GM19452 (cell line): Measurements from ENCODE around the gene PNLIPRP1.

ENCODE experiments used
- ATAC-seq: cut with Tn5 transposase; IDR thresholded peaks from one replicate; pipeline ENCODE4 v1.9.1; 2021; ENCODE audit not compliant: unreplicated experiment

PNLIPRP1 gene

DNA sequence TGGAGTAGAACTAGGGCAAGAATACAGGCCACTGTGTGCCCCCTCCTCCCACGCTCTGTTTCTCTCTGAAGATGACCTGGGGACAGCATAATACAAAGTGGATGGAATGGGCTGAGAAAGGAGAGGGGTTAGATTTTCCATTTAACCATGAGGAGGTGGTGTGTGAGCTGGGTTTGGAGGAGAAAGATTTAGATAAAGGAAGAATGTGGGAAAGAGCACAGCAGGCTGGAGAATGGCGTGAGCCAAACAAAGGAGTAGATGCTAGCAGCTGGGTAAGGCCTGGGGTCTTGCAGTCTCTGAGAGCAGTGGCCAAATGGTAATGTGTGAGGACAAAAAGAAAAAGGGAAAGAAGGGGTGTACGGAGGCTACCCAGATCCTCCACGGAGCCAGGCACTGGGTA is 38.6 kb downstream of the PNLIPRP1 start:
- ATAC-seq = no peak

- no peak for ATAC-seq
Observed at GRCh38 chr10:116630020-116630419, 39.3 kb downstream of the PNLIPRP1 start.

DNA sequence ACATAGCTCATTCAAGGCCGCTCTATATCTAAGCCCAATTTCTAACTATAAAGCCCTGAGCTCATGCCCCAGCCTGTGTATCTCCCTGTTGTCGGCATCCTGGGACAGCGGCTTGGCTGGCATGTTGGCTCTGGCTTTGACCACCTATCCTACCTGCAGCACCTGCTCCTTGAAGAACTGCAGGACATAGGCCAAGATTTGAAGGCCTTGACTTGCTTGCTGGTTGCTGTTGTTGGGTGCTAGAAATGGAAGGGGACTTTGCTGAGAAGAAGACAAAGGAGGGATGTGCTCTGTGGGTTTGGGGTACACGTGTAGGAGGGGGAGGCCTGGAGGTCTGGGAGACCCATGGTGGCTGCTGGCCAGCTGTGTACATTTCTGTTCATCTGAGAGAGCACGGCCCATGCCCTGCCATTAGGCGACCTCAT is 41.1 kb downstream of the PNLIPRP1 start:
- no peak for ATAC-seq

- ATAC-seq = no peak
Observed at GRCh38 chr10:116632596-116633215, 41.9 kb downstream of the PNLIPRP1 start.

- ATAC-seq = no peak
Observed at GRCh38 chr10:116633216-116633600, 42.4 kb downstream of the PNLIPRP1 start.

- no peak for ATAC-seq
Observed at GRCh38 chr10:116634126-116634975, 43.6 kb downstream of the PNLIPRP1 start.

- no peak for ATAC-seq
Observed at GRCh38 chr10:116636385-116636784, 45.6 kb downstream of the PNLIPRP1 start.

GRCh38 chr10:116636976-116637375 is 46.2 kb downstream of the PNLIPRP1 start:
- no peak for ATAC-seq

- ATAC-seq = no peak
Observed at GRCh38 chr10:116637830-116638229, 47.1 kb downstream of the PNLIPRP1 start.

GRCh38 chr10:116646502-116646901 is 55.7 kb downstream of the PNLIPRP1 start:
- no peak for ATAC-seq

DNA sequence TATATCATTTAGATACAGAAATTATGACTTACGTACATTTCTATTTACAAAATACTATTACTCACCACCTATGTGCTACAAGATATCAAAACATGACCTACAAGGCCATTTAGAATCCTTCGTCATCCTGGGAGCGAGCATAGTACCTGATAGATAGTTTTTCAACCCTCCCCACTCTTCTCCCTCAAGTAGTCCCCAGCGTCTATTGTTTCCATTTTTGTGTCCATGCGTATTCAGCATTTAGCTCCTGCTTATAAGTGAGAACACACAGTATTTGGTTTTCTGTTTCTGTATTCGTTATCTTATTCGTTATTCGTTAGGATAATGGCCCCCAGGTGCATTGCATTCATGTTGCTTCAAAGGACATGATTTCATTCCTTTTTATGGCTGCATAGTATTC is 58.1 kb downstream of the PNLIPRP1 start:
- ATAC-seq = no peak

GRCh38 chr10:116653885-116654284 is 63.1 kb downstream of the PNLIPRP1 start:
- ATAC-seq = no peak

GRCh38 chr10:116654816-116655215 is 64.1 kb downstream of the PNLIPRP1 start:
- no peak for ATAC-seq

DNA sequence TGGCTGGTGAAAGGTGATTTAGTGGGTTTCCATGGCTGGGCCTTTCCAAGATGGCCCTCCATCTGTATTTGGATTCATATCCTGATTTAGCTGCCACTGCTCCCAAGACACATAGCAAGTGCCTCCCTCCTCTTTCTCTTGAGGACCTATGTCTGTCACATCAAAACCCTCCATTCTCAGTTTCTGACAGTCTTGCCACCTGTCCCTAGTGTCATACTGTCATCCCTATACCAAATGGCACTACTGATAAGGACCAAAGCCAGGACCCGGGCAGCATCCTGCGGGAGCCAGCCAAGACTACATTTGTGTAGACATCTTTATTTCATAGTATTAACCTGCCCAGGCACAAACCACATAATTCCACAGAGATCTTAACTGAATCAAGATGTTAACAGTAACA is 64.8 kb downstream of the PNLIPRP1 start:
- ATAC-seq = no peak

- ATAC-seq = no peak
Observed at GRCh38 chr10:116656044-116656443, 65.3 kb downstream of the PNLIPRP1 start.

GRCh38 chr10:116657863-116658551 is 67.2 kb downstream of the PNLIPRP1 start:
- no peak for ATAC-seq
